ENCODE results near the gene SCFD2. TPM values are rescaled to one million over a fixed set of nuclear protein-coding genes. Genes with fewer than 3 reads are reported as not detected.
A peak's percentile ranks its signal among the peaks of the same experiment; 100 is the strongest.

The SCFD2 gene
- total RNA-seq, 1 donor from 2014 or later: 46.6 TPM

DNA sequence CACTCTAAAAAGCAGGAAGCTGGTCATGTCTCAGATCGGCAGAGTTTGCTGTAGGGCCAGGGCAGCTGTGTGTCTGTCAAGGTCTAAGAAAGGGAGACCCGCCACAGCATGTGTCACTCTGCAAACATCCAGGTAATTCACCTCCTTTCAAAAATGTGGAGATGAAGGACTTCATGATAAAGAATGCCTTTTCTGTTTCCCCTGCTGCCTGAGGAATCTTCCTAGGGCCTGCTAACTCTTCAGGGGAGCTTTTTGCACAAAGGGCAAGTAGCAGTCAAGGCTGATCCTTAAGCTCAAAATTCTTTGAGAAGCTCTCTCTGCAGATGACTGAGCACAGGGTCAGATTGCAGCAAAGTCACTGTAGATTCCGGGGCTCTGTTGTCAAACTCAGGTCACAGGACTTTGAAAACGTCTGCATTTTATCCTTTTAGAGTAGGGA lies 482.7 kb downstream of the SCFD2 start:
- no peak for DNase-seq (ENCODE audit: low spot score)

DNA sequence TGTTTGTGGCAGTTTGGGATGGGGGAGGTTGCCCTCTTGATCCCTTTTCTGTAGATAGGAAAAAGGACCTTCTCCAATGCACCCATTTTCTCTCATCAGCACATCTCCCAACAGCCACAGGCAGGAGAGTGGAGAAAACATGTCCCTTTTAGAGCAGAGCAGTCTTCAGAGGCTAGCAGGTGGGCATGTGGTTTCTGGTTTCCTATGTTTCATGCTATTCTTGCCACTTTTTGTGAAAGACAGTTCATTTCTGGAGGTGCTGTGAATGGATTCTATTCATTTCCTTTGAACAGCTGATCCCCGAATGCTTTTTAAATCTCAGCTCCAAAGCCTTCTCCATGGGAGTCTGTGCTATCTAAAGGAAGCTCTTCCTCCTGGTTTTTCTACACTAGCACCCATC lies 484.9 kb downstream of the SCFD2 start:
- DNase-seq (ENCODE audit: low spot score): no peak

DNA sequence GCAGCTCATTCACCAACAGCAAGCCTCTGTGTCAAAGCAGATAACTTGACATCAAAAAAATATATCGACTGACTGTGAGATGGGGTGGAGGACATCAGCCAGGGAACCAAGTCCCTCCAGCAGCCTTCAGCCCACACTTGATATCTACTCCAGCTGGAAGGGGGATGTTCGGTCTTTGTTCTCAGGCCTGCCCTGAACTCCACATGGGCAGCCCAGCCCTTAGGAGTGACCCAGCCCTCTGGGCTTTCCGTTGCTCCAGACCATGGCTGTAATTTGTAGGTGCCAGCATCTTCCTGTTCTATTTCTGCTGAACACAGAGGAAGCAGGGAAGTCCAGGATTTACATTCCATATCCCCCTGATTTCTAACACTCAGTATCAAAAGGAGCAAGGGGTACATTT lies 486.4 kb downstream of the SCFD2 start:
- no peak for DNase-seq (ENCODE audit: low spot score)

DNA sequence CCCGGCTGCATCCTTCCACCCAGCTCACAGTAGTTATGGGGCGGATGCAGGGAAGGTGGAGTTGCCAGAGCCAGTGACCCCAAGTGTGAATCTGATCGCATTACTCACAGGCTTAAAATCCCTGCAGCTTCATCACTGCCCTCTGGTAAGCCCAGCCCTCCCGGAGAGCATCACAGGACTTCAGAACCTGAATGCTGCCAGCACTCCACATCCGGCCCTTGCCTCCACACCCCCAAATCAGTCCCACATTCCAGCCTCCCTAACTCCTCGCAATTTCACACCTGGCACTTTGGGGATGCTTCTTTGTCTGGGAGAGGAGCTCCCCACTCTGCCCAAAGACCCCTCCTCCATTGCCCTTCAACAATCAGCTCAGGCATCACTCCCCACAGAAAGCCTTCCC lies 488.2 kb downstream of the SCFD2 start:
- no peak for DNase-seq (ENCODE audit: low spot score)

GRCh38 chr4:52877036-52877435 lies 488.8 kb downstream of the SCFD2 start:
- no peak for DNase-seq (ENCODE audit: low spot score)

DNA sequence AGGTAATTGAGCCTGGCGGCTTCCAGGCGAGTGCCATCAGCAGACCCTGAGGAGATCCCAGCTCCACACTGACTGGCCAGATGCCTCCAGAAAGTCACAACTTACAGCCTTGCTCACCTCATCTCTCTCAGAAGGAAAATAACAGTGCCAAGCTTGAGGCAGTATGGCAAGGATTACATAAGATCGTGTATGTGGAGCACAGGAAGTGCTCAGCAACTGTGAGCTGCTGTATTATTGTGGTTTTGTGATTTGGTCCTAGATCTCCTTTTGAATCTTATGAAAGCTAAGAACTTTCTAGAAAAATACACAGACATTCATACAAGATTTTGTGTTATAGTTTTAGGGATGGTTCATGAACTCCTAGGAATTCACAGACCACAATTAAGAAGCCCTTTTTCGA lies 489.8 kb downstream of the SCFD2 start:
- DNase-seq (ENCODE audit: low spot score): no peak

- no peak for DNase-seq (ENCODE audit: low spot score)
These were observed 490.9 kb downstream of the SCFD2 start for GRCh38 chr4:52874948-52875347.

DNA sequence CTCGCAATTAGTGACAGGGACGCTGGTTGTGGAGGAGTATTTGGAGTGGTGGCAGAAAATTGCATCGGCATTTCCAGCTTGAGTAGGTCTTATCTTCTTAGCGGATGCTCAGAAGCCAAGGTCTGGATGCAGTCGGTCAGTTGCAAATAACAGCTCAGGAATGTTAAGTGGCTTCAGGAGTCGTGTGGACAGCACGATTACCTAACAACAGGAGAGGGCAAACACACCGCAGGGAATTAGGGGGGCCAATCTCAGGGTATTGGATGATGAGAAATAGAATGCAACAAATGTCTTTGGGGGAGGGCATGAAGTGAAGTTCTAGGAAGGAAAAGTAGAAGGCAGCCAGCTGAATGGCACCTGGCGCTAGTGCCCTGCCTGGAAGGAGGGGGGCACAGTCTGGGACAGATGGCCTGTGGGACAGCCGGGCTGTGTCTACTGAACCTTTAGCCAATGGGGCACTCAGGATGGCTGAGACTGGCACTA lies 492.0 kb downstream of the SCFD2 start:
- DNase-seq (ENCODE audit: low spot score): no peak

DNA sequence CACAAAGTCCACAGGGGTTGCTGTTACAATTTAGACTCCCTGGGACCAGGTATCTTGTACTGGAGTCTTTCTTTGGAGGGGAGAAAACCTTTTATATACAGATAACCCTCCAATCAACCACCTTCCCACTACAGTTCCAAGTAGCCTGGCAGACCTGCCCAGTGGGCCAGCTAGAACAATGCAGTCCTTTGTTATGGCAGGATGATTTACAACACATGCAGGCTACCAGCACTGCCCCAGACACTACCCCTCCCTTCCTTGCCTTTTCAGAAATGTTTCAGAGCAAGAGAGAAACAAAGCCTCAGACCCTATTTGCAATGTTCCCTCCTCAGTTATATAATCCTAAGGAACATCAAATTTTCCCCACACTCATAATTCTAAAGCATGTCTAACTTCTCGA lies 492.7 kb downstream of the SCFD2 start:
- DNase-seq (ENCODE audit: low spot score): no peak

GRCh38 chr4:52870225-52870624 lies 495.6 kb downstream of the SCFD2 start:
- no peak for DNase-seq (ENCODE audit: low spot score)

DNA sequence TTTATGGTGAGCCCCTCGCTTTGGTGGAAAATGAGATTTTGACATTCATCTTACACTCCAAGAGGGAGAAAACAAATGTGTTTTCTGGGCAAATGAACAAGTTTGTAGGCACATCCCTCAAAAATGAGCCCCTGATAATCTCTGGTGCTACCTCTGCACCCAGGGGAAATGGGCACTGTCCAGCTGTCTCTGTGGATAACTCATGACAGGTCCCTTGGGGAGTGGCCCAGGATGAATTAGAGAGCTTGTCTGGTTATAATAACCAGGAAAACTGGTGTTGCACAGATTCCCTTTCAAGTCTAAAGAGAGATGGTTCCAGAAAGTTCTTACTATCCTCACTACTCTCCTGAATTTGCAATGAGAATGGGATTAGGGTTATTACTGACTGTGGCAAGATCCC lies 496.2 kb downstream of the SCFD2 start:
- DNase-seq (ENCODE audit: low spot score): no peak

- DNase-seq (ENCODE audit: low spot score): peak; percentile 59
These were observed 496.7 kb downstream of the SCFD2 start for GRCh38 chr4:52869196-52869595.

DNA sequence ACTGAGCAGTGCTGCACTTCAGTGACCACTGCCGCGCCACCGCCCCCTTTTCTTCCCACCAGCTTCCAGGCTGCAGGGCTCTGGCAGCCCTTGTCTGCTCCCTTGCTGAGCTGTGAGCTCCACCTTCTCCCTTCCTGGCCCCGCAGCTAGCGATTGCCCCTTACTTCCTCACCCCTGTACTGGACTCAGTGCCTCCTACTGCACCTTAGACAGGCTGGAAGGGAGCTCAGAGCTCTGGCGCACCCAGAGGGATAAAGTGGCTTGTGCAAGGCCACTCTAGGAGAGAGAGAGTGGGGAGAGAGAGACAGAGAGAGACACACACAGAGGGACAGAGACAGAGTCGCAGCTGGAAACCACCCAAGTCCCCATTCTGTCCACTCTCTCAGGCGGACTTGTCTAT lies 497.7 kb downstream of the SCFD2 start:
- no peak for DNase-seq (ENCODE audit: low spot score)

- DNase-seq (ENCODE audit: low spot score): no peak
These were observed 498.7 kb downstream of the SCFD2 start for GRCh38 chr4:52867163-52867562.

DNA sequence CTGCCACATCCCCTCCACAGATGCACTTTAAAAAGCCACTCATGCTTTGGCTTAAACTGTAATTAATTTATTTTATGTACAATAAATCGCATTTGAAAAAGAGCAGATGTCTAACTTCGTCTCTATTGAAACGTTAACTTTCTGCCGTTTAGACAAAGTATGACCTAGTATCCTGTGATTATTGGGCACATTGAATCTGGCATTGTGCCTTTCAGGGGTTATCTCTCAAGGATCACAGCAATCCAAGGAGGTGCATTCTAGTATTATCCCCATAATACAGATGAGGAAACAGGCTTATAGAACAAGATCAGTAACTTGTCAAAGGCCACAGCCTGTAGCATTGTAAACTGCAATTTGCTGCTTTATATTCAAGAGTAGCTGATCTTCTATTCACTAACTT lies 499.1 kb downstream of the SCFD2 start:
- no peak for DNase-seq (ENCODE audit: low spot score)

DNA sequence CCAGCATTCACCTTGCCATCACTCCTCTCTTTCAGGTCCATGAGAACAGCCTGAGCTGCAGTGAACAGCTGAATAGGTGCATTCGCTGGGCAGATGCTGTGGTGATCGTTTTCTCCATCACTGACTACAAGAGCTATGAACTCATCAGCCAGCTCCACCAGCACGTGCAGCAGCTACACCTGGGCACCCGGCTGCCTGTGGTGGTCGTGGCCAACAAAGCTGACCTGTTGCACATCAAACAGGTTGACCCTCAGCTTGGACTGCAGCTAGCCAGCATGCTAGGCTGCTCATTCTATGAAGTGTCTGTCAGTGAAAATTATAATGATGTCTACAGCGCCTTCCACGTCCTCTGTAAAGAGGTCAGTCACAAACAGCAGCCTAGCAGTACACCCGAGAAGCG lies 500.6 kb downstream of the SCFD2 start:
- no peak for DNase-seq (ENCODE audit: low spot score)

- no peak for DNase-seq (ENCODE audit: low spot score)
These were observed 501.1 kb downstream of the SCFD2 start for GRCh38 chr4:52864793-52865192.

- DNase-seq (ENCODE audit: low spot score): no peak
These were observed 502.5 kb downstream of the SCFD2 start for GRCh38 chr4:52863324-52863723.

DNA sequence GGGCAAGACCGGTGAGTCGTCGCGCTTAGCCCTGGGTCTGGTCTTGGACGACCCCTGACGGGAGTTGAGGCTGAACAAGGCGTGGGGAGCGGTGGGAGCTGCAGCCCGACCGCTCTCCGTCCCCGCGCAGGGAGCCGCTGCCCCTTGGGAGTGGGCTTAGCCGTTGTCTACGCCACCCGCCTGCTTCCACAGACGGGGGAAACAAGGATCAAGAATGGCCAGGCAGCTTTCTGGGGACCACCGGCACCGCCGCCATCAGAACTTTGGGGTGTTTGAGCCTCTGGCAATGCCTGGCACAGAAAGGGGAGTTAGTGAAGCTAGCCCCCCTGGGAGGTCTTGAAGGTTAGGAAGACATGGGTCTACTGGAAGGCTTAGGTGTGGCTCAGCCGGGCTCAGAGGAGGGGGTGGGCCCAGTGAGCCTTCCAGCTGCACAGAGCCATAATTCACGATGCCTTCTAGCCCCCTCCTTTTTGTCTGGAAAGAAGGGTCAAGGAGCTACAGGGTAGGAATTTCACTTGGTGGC lies 503.2 kb downstream of the SCFD2 start:
- DNase-seq (ENCODE audit: low spot score): no peak

- peak; percentile 85 for DNase-seq (ENCODE audit: low spot score)
These were observed 503.8 kb downstream of the SCFD2 start, which contains the start of gene RASL11B for GRCh38 chr4:52861879-52862616. Gene RASL11B (plus strand): TSS chr4:52862317. CDS start chr4:52862508, 191 bp downstream.

- no peak for DNase-seq (ENCODE audit: low spot score)
These were observed 504.6 kb downstream of the SCFD2 start for GRCh38 chr4:52861171-52861823.

- no peak for DNase-seq (ENCODE audit: low spot score)
These were observed 505.5 kb downstream of the SCFD2 start for GRCh38 chr4:52860361-52860760.

DNA sequence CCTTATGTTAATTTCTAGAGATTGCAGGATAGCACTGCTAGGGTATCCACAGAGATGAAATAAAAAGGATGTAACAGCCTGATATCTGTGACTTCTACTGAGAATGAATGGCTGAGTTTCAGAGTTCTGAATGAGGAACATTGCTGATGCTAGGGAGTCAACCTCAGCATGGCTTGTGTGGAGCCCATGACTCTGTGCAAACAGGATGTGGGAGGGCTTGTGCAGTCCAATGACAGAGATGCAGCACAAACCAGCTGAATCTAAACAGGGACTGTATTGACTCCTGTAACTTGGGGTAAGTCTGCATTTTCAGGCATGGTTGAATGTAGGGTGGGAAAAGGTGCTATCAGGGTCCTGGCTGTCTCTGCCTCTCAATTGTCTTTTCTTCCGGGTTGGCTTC lies 509.1 kb downstream of the SCFD2 start:
- DNase-seq (ENCODE audit: low spot score): no peak
